ENCODE measurements around the gene DGAT2. TPM values are rescaled to one million over a fixed set of nuclear protein-coding genes. Genes with fewer than 3 reads are reported as not detected.
A peak's percentile ranks its signal among the peaks of the same experiment; 100 is the strongest.

DGAT2 gene
- polyA plus RNA-seq, 1 donor from 2014 or later, result 2.7 TPM

DNA sequence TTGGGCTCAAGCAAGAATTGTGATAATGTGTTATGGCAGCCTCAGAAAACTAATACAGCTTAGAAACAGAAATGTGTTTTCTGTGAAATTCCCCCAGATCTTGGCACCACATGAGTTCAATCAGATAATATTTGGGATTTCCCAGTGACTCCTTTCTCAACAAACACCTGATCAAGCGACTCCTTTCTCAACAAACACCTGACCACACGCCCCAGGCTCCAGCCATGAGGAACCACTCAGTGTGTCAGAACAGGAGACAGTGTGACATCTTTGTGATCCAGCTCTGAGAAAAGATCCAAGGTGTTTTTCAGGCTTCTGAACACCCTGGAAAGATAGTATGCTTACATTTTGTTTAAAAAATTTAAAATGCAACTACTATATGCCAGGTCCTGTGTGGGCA lies 44.5 kb downstream of the DGAT2 start:
- TF ChIP-seq EZH2 (IDR thresholded peaks at IDR 0.05; ENCODE audit: borderline replicate concordance, insufficient read depth, low read length, poor library complexity, severe bottlenecking) (no peak), POLR2AphosphoS5 (IDR thresholded peaks at IDR 0.05) (no peak), TAF1 (IDR thresholded peaks at IDR 0.05; ENCODE audit: low read depth) (no peak), SMC3 (conservative IDR thresholded peaks at IDR 0.05; ENCODE audit: poor library complexity) (no peak), MXI1 (conservative IDR thresholded peaks at IDR 0.05; ENCODE audit: poor library complexity, severe bottlenecking) (no peak), EP300 (conservative IDR thresholded peaks at IDR 0.05; ENCODE audit: poor library complexity, severe bottlenecking) (no peak), RAD21 (conservative IDR thresholded peaks at IDR 0.05) (no peak), REST (IDR thresholded peaks at IDR 0.05; ENCODE audit: borderline replicate concordance) (no peak)
- TF ChIP-seq, protein P1, sequence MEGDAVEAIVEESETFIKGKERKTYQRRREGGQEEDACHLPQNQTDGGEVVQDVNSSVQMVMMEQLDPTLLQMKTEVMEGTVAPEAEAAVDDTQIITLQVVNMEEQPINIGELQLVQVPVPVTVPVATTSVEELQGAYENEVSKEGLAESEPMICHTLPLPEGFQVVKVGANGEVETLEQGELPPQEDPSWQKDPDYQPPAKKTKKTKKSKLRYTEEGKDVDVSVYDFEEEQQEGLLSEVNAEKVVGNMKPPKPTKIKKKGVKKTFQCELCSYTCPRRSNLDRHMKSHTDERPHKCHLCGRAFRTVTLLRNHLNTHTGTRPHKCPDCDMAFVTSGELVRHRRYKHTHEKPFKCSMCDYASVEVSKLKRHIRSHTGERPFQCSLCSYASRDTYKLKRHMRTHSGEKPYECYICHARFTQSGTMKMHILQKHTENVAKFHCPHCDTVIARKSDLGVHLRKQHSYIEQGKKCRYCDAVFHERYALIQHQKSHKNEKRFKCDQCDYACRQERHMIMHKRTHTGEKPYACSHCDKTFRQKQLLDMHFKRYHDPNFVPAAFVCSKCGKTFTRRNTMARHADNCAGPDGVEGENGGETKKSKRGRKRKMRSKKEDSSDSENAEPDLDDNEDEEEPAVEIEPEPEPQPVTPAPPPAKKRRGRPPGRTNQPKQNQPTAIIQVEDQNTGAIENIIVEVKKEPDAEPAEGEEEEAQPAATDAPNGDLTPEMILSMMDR (IDR thresholded peaks at IDR 0.05; ENCODE audit: poor library complexity, severe bottlenecking), result no peak
- Histone ChIP-seq H2AFZ (ENCODE audit: low read depth, low read length) (no peak overlapping the region), H3K9me3 (ENCODE audit: low read length) (no peaks in the 10 kb centered on the region), H3K9me2 (ENCODE audit: insufficient read depth, low read length) (no peaks in the 10 kb centered on the region), H3K4me3 (ENCODE audit: low read length) (no peak overlapping the region), H3F3A (ENCODE audit: insufficient read depth, low read length, poor library complexity, severe bottlenecking) (peaks cover 3% of the 10 kb centered on the region), H3K9ac (ENCODE audit: low read length) (no peak overlapping the region), H3K27ac (ENCODE audit: low read length) (no peak overlapping the region), H4K20me1 (ENCODE audit: insufficient read depth) (no peaks in the 10 kb centered on the region), H3K79me2 (replicated peaks; ENCODE audit: insufficient read depth, low read length) (peaks cover 23% of the 10 kb centered on the region), H3K4me2 (ENCODE audit: low read length) (no peak overlapping the region), H3K27me3 (ENCODE audit: insufficient read depth, low read depth, low read length) (no peaks in the 10 kb centered on the region), H3K36me3 (ENCODE audit: insufficient read depth, low read length) (no peaks in the 10 kb centered on the region)

GRCh38 chr11:75813622-75814039 lies 45.1 kb downstream of the DGAT2 start:
- Histone ChIP-seq H2AFZ (ENCODE audit: low read depth, low read length) (peak overlapping the region; percentile 91), H3K27ac (ENCODE audit: low read length) (peak overlapping the region; percentile 92), H3K79me2 (replicated peaks; ENCODE audit: insufficient read depth, low read length) (peaks cover 28% of the 10 kb centered on the region), H4K20me1 (ENCODE audit: insufficient read depth) (no peaks in the 10 kb centered on the region), H3K9me3 (ENCODE audit: low read length) (no peaks in the 10 kb centered on the region), H3K27me3 (ENCODE audit: insufficient read depth, low read depth, low read length) (no peaks in the 10 kb centered on the region), H3K36me3 (ENCODE audit: insufficient read depth, low read length) (no peaks in the 10 kb centered on the region), H3K9ac (ENCODE audit: low read length) (peak overlapping the region; percentile 87), H3K4me2 (ENCODE audit: low read length) (peak overlapping the region; percentile 85), H3K9me2 (ENCODE audit: insufficient read depth, low read length) (no peaks in the 10 kb centered on the region), H3K4me3 (ENCODE audit: low read length) (peak overlapping the region; percentile 97), H3F3A (ENCODE audit: insufficient read depth, low read length, poor library complexity, severe bottlenecking) (peaks cover 3% of the 10 kb centered on the region)
- TF ChIP-seq POLR2AphosphoS5 (IDR thresholded peaks at IDR 0.05) (no peak), SMC3 (conservative IDR thresholded peaks at IDR 0.05; ENCODE audit: poor library complexity) (no peak), EZH2 (IDR thresholded peaks at IDR 0.05; ENCODE audit: borderline replicate concordance, insufficient read depth, low read length, poor library complexity, severe bottlenecking) (no peak), RAD21 (conservative IDR thresholded peaks at IDR 0.05) (no peak), MXI1 (conservative IDR thresholded peaks at IDR 0.05; ENCODE audit: poor library complexity, severe bottlenecking) (no peak), EP300 (conservative IDR thresholded peaks at IDR 0.05; ENCODE audit: poor library complexity, severe bottlenecking) (no peak), TAF1 (IDR thresholded peaks at IDR 0.05; ENCODE audit: low read depth) (no peak), REST (IDR thresholded peaks at IDR 0.05; ENCODE audit: borderline replicate concordance) (no peak)
- TF ChIP-seq, protein P1 (IDR thresholded peaks at IDR 0.05; ENCODE audit: poor library complexity, severe bottlenecking), result no peak

Measured in neural cell (in vitro differentiated cells).